ENCODE results near the gene FAM168B. TPM values are rescaled to one million over a fixed set of nuclear protein-coding genes. Genes with fewer than 3 reads are reported as not detected.

FAM168B gene
- total RNA-seq, 1 experiment from 2014 or later: 81.4 TPM

DNA sequence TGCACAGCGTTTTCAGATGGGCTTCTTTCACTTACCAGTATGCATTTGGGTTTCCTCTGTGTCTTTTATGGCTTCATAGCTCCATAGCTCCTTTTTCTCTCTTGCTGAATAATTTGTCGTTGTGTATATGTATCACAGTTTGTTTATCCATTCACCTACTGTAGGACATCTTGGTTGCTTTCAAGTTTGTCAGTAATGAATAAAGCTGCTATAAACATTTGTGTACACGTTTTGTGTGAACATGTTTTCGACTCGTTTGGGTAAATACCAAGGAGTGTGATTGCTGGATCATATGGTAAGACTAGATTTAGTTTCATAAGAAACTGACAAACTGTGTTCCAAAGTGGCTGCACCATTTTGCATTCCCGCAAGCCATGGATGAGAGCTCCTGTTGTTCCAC is 94.7 kb downstream of the FAM168B start:
- Histone ChIP-seq H3K23me2 (ENCODE audit: insufficient read length, low read depth, low read length, poor library complexity, severe bottlenecking) (no peaks in the 10 kb centered on the region), H3K27ac (ENCODE audit: insufficient read length, low read depth, low read length) (no peak overlapping the region), H2BK12ac (ENCODE audit: insufficient read length, low read depth, low read length) (no peak overlapping the region), H2AFZ (ENCODE audit: low read length) (no peak overlapping the region), H3T11ph (ENCODE audit: low read length) (no peak overlapping the region), H3K14ac (ENCODE audit: insufficient read depth, low read length) (no peak overlapping the region), H4K8ac (replicated peaks; ENCODE audit: insufficient read length, low read depth, low read length) (no peak overlapping the region), H3K4ac (ENCODE audit: low read depth, low read length) (no peak overlapping the region), H4K5ac (ENCODE audit: insufficient read length, low read depth, low read length) (no peak overlapping the region), H3K9me3 (ENCODE audit: control insufficient read depth, low read depth, low read length) (no peaks in the 10 kb centered on the region), H2BK5ac (ENCODE audit: insufficient read length, low read length) (no peak overlapping the region), H3K4me2 (ENCODE audit: insufficient read depth, insufficient read length, low read length) (no peak overlapping the region), H4K20me1 (ENCODE audit: control insufficient read depth, insufficient read depth, insufficient read length) (no peaks in the 10 kb centered on the region), H2AK5ac (ENCODE audit: insufficient read length, low read length) (no peak overlapping the region), H3K56ac (ENCODE audit: insufficient read length, low read depth, low read length) (no peak overlapping the region), H2BK15ac (ENCODE audit: low read depth, low read length) (no peak overlapping the region), H2BK120ac (ENCODE audit: low read depth, low read length, poor library complexity, severe bottlenecking) (no peak overlapping the region), H2BK20ac (ENCODE audit: low read depth, low read length, poor library complexity, severe bottlenecking) (no peak overlapping the region), H3K79me1 (ENCODE audit: insufficient read depth, low read depth, low read length, poor library complexity, severe bottlenecking) (no peaks in the 10 kb centered on the region), H3K9ac (ENCODE audit: extremely low read depth, insufficient read length, low read length) (no peak overlapping the region), H3K18ac (ENCODE audit: insufficient read length, low read depth, low read length) (no peak overlapping the region), H3K4me1 (ENCODE audit: insufficient read depth, low read length) (no peaks in the 10 kb centered on the region), H3K27me3 (ENCODE audit: insufficient read depth, low read length) (no peaks in the 10 kb centered on the region), H4K91ac (ENCODE audit: insufficient read length, low read depth, low read length) (no peak overlapping the region), H3K23ac (ENCODE audit: insufficient read length, low read depth, low read length) (no peak overlapping the region), H3K79me2 (ENCODE audit: insufficient read depth, low read length) (no peaks in the 10 kb centered on the region)
- H3K9me3 Mint-ChIP-seq: no peaks in the 10 kb centered on the region
- peaks cover 3 to 7% of the 10 kb centered on the region in 2 experiments; a peak in 3 of 4 replicates for H3K4me1 Mint-ChIP-seq
- H3K27me3 Mint-ChIP-seq (ENCODE audit: low read depth): no peaks in the 10 kb centered on the region; the same call in 1 of the 2 replicates
- no CpG with 5 or more reads among the region's 6 CpGs for WGBS (ENCODE audit: extremely low coverage, insufficient read length, low lambda C conversion rate)
- no peaks in the 10 kb centered on the region for H3K36me3 Mint-ChIP-seq (ENCODE audit: insufficient read depth in 1 of 3, low read depth in 3 of 3)
- no peak overlapping the region for H3K27ac Mint-ChIP-seq
- H3K4me3 Mint-ChIP-seq: no peak overlapping the region
- TF ChIP-seq, protein P1, sequence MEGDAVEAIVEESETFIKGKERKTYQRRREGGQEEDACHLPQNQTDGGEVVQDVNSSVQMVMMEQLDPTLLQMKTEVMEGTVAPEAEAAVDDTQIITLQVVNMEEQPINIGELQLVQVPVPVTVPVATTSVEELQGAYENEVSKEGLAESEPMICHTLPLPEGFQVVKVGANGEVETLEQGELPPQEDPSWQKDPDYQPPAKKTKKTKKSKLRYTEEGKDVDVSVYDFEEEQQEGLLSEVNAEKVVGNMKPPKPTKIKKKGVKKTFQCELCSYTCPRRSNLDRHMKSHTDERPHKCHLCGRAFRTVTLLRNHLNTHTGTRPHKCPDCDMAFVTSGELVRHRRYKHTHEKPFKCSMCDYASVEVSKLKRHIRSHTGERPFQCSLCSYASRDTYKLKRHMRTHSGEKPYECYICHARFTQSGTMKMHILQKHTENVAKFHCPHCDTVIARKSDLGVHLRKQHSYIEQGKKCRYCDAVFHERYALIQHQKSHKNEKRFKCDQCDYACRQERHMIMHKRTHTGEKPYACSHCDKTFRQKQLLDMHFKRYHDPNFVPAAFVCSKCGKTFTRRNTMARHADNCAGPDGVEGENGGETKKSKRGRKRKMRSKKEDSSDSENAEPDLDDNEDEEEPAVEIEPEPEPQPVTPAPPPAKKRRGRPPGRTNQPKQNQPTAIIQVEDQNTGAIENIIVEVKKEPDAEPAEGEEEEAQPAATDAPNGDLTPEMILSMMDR (conservative IDR thresholded peaks at IDR 0.05): no peak
- no peak for DNase-seq

Other genes starting within 250 kb of the FAM168B start
- 55.9 TPM in 2 replicates for gene PLEKHB2, start 11.9 kb upstream of the FAM168B start, total RNA-seq (2021)
- 1.1 and 1.2 TPM in 2 replicates for gene POTEE, start 116.1 kb upstream of the FAM168B start, total RNA-seq (2021)

Data from H9 (cell line).